HT1080 (cell line): ENCODE results near the gene SAP30. TPM values are rescaled to one million over a fixed set of nuclear protein-coding genes. Genes with fewer than 3 reads are reported as not detected.

Source experiments
- DNase-seq: peaks from one replicate; pipeline ENCODE4 v3.0.0-alpha.2; 2015; ENCODE audit warnings: low read depth
- polyA plus RNA-seq, 2 experiments: library from polyadenylated mRNA; depleted of rRNA; stranded (reverse); fragments of >200 nt; gene quantifications; 2 replicates each; pipeline ENCODE4 v1.2.3, GENCODE V29; 2015
- total RNA-seq: library from RNA; depleted of rRNA; stranded (reverse); fragments of >200 nt; shearing (Covaris generic); gene quantifications from 2 replicates; pipeline ENCODE4 v1.2.3, GENCODE V29; 2014; rRNA removed

SAP30 gene, protein sequence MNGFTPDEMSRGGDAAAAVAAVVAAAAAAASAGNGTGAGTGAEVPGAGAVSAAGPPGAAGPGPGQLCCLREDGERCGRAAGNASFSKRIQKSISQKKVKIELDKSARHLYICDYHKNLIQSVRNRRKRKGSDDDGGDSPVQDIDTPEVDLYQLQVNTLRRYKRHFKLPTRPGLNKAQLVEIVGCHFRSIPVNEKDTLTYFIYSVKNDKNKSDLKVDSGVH
- 62.1 and 65.8 TPM in 2 replicates for total RNA-seq
- 24.7 and 32.4 TPM in 2 replicates for polyA plus RNA-seq (2015; cell fraction: cytosol; rRNA removed)
- polyA plus RNA-seq (2015; cell fraction: nucleus; rRNA removed): 14.9 and 18.7 TPM in 2 replicates

DNA sequence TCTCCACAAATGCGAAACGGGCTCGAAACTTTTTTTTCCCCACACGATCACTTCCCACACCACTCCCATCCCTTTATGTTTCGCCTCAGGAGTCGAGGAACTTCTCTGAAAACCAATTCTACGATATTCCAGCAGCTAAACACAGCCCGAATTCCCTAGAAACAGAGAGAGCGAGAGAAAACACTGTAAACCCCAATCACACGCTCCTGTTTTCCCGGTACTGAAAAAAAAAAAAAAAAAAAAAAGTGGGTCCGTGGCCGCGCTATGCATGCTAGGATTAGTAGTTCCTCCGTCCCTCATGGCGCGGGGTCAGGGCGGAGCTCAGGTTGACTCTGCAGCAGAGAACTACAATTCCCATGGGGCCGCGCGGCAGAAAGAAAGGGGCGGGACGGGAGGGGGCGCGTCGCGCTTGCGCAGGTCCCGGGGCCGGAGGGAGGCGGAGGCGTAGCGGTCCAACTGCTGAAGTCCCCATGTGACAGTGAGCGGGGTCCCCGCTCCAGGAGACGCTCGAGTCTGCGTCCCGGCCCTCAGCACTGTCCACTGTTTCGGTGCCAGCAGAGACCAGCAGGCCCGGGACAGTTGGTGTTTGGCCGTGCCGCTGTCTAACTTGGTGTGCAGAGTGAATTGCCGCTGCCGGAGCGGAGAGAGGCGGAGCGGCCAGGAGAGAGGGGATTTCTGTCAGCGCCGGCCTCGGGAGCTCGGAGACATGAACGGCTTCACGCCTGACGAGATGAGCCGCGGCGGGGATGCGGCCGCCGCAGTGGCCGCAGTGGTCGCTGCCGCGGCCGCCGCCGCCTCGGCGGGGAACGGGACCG, at the start of gene SAP30:
Gene SAP30, plus strand, starts transcription at position 478 of the 815 bp plus-strand sequence. Its CDS starts 229 bp downstream, at position 707.
- DNase-seq: peak; percentile 95

DNA sequence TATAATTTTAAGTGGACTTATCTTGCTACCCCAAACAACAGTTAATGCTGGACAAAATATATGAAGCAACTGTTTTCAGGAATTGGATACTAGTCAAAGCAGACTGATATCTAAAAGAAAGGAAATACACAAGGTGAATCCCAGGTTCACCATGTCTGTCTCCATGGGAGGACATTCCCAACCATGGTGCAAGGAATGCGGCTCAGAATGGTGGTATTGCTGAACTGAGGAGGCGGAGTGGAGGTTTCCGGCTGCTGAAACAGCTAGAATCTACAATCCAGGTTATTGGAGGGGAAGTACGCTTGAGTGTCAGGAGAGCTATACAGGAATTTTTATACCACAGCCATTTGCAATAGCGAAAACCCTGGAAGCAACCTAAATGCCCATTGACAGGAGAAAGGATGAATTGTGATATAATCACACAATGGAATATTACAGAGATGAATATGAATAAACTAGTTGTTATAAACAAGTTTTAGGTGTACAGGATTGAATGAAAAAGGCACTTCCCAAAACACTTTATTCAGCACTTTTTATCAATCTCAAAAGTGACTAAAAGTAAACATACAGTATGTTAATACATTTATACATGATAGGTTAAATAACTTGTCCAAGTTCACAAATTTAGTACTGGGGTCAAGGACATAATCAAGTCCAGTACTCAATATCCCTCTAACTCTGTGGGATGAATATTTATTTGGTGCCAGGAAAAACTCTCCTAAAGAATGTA, 45.6 kb upstream of the SAP30 start:
- no peak for DNase-seq

DNA sequence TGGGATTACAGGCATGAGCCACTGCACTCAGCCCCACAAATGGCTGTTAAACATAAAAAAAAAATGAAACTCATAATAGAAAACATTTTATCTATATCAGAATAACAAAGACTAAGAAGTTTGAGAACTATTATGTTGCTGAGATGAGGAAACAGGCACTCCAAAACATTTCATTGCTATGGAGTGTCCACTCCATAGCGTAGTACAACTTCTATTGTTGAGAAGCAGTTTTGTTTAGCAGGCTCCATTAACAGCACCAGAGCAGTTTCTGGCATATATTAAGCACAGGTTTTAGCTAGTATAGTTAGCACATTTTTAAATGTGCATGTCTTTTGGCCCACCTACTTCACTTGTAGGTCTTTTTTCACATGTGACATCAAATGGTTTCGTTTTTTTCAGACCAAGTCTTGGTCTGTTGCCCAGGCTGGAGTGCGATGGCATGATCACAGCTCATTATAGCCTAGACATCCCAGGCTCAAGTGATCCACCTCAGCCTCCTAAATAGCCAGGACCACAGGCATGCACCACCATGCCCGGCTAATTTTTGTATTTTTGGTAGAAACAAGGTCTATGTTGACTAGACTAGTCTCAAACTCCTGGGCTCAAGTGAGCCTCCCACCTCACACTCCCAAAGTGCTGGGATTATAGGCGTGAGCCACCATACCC, 42.4 kb upstream of the SAP30 start:
- DNase-seq: no peak

DNA sequence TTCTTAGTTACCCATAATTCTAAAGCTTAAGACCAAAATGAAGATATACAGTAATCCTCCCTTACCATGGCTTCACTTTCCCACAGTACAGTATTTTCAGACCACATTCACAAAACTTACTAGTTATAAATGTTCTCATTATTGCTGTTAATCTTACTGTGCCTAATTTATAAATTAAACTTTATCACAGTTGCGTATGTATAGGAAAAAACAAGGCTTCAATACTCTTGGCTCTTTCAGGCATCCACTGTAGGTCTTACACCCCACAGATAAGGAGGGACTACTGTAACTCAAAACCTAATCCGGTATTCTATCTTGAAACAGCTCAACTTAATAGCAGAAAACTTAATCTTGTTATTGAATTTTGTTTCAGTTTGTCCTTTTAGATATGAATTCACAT, 40.2 kb upstream of the SAP30 start:
- no peak for DNase-seq

DNA sequence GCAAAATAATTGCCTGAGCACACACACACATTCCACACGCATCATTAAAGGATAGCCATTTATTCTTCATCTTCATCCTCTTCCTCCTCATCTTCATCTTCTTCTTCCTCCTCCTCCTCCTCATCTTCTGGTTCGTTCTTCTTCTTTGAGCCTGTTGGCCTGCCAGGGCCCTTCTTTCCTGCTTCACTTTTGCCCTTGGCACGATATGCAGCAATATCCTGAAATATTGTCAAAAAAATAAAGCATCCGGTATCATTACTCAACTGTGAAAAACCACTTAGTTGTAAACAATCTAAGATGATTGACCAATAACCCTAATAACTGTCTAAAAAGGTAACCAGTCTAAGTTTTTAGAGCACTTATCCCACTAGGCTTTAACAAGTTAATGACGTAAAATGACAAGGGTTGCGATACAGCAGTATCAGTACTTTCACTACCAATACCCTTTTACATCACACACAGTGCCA, 38.7 kb upstream of the SAP30 start:
- peak; percentile 27 for DNase-seq

DNA sequence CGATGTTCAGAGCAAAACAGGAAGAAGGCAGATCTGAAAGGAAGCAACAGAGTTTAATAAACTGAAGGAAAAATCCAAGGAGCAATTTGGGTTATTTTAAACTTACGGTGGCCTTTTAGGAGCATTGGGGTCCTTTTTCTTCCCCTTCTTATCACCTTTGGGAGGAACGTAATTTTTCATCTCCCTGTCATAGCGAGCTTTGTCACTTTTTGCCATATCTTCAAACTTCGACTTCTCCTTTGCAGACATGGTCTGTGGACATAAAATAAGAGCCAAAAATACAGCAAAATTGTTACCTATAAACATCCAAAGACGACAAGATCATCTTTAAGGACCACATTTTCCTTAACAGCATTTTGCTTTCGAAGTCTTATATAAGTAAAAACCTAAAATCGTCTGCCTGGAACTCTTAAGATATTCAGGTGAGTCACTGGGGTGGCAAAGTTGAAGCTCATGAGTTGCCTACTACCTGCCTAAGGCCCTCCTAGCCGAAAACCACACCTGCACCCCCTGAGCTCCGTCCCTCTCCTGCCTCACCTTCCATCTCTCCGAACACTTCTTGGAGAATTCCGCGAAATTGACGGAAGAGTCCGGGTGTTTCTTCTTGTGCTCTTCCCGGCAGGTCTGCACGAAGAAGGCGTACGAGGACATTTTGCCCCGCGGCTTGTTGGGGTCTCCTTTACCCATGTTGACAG, 37.6 kb upstream of the SAP30 start:
- peak; percentile 40 for DNase-seq

DNA sequence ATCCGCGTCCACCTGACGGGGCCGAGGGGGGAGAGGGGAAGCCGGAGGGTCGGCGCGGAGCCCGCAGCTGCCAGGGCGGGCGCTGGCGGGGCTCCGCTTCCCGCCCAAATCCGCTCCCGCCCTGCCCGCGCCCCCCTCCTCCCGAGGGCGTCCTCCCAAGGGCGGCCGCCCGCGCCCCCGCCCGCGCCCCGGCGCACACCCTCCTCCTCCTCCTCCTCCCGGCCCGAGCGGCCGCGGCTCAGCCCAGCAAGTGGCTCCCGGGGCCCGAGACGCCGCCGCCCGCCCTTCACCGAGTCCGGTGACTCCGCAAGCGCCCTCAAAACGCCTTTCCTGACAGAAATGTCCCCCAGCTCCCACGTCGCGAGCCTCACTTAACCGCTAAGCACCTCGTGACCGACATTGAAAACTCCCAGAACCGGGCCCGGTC, 37.1 kb upstream of the SAP30 start:
- DNase-seq: no peak

DNA sequence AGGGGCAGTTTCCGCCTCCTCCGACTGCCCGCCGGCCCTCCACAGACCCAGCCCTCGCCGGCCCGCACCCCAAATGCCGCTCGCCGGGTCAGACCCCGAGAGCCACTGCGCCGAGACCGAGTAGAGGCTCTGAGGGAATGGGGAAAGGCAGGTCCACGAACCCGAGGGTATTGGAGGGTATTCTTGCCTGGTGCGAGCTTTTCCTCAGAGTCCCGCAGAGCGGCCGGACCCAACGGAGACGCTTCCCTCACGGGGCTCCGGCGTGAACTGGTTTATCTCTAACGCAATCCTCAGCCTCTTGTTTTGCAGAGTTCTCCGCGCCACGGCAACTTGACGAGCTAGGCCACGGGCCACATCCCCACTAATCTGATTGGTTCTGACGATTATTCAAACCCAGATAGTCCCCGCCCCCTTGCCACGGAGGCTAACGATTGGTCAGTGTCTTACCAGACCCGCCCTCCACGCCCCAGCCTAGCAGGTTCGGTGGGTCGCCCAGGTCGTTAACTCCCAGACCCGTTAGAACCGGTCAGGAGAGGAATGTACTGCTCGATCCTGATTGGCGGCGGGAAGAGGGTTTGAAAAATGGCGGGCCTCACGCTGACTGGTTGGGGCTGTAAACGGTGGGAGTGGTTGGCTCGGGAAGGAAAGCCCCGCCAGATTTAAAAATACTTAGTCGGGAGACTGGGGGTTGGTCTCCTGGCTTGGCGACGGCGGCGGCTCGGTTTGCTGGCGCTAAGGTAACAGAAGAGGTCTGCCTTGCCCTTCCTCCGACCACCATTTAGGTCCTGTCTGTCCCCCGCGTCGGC, 36.5 kb upstream of the SAP30 start, which contains the start of gene HMGB2:
Gene HMGB2, minus strand, starts transcription at position 274 of the 806 bp plus-strand sequence. CDS start 709 bp downstream, outside the sequence.
- DNase-seq: peak; percentile 100

DNA sequence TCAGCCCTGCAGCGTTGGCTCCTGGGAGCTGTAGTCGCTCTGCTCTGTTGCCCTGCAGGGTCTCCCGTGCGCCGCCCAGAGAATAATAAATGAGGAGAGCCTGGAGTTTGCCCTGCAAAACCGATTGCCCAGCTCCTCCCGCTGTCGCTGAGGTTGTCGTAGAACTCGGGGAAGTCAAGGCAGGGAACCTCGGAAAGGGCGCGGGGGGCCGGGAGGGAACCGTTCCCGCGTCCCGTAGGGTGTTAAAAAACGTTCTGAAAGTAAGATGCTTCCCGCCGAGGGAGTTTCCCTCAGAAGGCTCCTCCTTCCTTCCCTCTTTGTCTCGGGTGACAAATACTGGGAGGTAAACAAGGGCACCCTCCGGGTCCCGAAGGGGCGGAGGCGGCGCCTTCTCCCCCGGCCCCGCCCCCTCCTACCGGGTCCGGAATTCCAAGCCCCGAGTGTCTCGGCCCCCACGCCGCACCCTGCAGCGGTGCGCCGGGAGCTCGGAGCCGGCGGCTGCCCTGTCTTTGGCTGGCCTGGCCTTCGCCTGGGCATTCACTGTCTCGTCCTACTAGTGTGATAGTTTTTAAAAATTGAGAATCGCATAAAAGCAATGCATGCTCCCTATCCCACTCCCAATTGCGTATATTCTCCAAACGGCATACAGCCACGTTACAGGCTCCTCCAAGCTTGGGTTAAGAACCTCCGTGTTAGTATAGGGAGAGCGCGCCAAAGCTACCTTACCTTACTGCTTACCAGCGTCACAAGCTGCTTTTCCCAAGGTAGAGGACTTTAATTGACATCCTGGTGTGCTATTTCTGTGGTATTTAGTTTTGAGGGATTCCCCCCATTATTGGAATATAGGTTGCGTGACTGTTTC, 35.6 kb upstream of the SAP30 start:
- peak; percentile 93 for DNase-seq

DNA sequence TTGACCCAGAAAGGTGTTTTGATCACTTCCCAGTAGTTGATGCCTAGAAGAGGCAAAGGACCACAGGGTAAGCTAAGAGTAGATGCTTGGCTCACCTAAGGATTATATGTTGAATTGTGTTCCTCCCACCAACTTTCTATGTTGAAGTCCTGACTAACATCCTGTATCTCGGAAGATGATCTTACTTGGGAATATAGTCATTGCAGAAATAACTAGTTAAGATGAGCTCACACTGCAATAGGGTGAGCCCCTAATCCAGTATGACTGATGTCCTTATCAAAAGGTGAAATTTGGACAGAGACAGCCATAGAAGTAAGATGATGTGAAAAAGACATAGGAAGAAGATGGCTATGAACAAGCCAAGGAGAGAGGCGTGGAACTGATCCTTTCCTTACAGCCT, 33.3 kb upstream of the SAP30 start:
- peak; percentile 42 for DNase-seq

DNA sequence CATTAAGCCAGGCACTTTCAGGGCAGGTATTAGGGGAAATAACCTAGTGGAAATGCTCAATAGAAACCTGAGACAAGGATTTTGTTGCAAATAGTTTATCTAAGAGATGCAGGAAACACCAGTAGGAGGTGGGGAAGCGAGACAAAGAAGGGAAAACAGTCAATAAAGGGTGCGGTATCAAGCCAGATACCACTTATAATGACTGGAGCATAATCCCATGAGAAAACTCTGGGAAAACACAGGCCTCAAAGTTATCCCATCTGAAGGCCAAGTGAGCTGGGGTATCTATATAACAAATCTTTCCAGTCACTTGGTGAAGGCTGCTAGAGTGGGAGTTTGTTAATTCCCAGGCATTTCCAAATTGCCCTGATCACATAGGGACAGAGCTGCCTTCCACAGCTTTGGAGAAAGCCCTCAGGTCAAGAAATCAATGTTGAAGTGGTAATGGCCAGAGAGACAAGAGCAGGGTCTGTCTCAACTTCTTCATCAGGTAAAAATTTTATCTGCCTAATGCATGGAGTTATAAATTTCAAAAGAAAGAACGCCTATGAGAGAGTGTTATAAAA, 26.8 kb upstream of the SAP30 start:
- no peak for DNase-seq

DNA sequence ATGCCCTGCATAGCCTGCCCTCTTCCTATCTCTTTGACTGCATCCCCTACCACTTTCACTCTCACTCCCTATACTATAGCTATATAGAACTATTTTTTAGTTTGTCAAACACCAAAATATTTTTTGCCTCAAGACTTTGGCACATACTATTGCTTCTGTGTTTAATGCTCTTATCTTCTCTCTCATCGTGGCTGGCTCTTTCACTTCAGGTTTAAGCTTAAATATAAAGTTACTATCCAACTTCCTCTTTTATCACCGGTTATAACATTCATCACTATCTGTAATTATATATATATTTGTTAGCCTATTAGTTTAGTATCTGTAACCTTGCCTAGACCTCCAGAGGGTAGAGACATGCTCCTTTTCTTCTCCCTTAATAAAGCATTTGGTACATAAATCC, 25.1 kb upstream of the SAP30 start:
- no peak for DNase-seq

DNA sequence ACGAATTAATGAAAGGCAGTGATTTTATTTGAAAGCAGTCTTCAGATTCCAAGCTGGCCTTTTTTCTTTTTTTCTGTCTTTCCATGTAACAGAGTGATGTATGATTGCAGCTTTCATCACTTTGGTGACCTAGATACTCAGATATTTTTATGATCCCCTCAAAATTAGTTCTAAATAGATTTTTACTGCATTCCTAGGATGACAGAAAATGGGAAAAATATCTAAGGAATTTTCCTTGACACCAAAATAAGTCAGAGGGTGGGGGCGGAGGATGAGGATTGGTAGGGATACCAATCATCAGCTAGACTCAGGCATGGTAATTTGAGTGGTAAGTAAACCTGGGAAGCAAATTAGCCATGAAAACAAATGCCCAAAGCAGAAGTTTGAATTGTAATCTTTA, 24.7 kb upstream of the SAP30 start:
- peak; percentile 59 for DNase-seq

DNA sequence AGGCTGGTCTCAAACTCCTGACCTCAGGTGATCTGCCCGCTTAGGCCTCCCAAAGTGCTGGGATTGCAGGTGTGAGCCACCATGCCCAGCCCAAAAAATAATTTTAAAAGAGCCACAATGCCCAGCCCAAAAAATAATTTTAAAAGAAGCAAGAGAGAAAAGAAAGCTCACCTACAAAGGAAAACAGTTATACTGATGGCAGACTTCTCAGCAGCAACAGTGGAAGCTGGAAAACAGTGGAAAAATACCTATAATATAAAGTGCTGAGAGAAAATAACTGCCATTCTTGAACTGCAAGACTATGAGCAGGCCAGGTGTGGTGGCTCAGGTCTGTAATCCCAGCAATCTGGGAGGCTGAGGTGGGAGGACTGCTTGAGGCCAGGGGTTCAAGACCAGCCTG, 23.3 kb upstream of the SAP30 start:
- DNase-seq: no peak

DNA sequence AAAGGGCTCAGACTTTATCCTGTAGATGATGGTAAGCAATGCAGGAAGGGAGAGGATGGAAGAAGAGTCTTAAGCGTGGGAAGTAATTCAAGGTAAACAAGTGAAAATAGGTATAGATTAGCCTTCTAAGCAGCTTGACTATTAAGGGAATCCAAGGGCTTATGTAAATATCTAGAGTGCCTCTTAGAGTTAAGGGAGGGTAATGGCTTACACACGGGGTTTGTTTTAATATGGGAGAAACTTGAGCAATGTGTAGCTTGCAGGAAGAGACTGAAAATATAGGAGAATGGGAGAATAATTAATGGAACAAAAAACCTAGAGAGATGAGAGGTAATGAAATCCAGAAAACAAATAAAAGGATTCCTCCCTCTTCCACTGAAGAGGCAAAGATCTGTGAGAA, 12.8 kb upstream of the SAP30 start:
- no peak for DNase-seq

DNA sequence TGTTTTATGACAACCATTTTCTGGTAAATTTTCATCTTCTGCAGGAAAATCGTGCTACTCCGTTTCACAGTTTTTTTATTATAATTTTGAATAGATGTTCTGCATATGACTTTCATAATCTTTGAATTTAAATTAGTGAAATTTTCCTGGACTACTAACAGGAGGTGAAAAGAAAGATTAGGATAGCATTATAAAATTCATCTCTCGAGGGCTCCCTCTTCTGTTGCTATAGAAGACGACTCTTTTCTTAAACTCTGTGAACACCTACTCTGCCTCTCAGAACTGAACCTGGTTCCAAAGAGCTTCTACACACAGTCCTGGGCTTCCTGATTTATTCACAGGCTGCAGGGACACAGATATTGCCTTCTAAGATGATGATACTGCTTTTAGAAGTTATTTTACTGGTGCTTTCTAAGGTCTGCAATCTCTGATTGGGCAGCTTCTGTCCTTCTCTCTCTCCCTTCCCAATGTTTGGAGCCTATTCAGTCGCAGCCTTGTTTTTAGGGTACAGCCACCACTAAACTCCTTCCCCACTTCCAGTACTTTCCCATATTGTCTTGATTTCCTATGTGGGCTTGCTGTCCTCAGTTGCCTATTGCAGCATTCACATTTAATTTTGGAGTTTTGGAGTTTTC, 10.1 kb upstream of the SAP30 start:
- DNase-seq: peak; percentile 31

DNA sequence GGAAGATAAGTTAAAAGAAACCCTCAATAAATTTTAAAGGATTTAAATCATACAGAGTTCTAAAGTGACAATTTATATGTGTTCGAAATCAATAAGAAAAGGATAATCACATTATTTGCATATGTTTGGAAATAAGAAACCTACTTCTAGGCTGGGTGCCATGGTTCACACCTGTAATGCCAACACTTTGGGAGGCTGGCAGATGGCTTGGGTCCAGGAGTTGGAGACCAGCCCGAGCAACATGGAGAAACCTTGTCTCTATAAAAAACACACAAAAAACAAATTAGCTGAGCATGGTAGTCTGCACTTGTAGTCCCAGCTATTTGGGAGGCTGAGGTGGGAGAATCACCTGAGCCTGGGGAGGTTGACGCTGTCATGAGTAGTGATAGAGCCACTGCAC, 8.1 kb upstream of the SAP30 start:
- no peak for DNase-seq
